NCI-H2081 treated with DMSO at 0.1 percent for 48 hours (cell line): ENCODE data around the gene PIGU.

ENCODE experiments used
- DNase-seq: peaks from one replicate; lab custom pipeline; 2025; lab: John Stamatoyannopoulos, UW

The PIGU gene

DNA sequence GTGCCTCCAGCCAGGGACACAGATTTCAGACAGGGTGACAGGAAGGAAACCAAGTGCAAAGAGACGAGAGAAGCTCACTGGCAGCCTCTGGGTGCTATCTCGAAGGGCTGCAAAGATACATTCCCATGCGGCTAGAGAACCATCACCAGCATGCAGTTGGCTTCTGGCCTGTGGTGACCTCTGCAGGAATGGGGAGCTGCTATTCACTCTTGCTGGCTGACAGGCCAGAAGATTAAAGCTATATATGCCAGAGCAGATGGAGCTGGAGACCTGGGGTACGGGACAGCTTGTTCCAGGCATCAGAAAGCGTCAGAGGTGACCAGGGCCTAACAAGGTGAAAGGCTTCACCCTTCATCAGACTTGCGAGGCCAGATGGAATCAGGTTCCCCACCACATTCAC lies 98.4 kb downstream of the PIGU start:
- DNase-seq: no peak

- DNase-seq: no peak
These were observed 98.9 kb downstream of the PIGU start for GRCh38 chr20:34578025-34578424.

DNA sequence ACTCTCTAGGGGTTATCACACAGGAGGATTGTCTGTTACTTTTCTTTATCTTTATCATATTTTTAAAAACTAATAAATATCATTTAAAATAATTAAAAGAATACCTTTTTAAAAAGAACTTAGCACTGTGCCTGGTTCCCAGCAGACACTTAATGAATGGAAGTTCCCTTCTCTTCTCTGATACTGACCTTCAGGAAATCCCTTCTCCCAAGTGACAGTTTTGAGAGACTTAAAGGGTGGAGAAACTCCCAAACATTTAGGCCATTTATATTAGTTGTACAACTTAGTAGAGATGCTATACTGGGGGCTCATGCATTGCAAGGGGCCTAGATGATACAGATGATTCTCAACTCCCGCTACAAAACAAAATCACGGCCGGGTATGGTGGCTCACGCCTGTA lies 99.8 kb downstream of the PIGU start:
- DNase-seq: no peak

GRCh38 chr20:34575756-34576155 lies 101.1 kb downstream of the PIGU start:
- DNase-seq: no peak

GRCh38 chr20:34575271-34575670 lies 101.6 kb downstream of the PIGU start:
- no peak for DNase-seq

- DNase-seq: no peak
These were observed 102.0 kb downstream of the PIGU start for GRCh38 chr20:34574861-34575260.

DNA sequence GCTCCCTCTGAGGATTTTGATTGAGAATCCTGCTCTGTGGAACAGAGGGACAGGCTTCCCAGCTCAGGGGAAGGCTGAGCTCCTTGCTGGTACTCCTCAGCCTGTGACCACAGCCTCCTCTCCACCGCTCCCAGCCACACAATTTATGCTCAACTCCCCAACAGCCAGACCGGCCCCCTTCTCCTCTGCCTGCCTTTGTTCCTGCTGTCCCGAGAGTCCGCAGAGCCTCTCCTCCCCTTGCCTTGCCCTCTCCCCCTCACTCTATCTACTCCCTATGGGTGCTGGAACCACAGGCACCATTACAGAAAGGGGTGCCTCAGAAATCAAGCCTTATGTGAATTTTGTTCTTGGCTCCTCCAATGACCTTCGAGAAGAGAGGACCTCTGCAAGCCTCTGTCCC lies 102.5 kb downstream of the PIGU start:
- no peak for DNase-seq

DNA sequence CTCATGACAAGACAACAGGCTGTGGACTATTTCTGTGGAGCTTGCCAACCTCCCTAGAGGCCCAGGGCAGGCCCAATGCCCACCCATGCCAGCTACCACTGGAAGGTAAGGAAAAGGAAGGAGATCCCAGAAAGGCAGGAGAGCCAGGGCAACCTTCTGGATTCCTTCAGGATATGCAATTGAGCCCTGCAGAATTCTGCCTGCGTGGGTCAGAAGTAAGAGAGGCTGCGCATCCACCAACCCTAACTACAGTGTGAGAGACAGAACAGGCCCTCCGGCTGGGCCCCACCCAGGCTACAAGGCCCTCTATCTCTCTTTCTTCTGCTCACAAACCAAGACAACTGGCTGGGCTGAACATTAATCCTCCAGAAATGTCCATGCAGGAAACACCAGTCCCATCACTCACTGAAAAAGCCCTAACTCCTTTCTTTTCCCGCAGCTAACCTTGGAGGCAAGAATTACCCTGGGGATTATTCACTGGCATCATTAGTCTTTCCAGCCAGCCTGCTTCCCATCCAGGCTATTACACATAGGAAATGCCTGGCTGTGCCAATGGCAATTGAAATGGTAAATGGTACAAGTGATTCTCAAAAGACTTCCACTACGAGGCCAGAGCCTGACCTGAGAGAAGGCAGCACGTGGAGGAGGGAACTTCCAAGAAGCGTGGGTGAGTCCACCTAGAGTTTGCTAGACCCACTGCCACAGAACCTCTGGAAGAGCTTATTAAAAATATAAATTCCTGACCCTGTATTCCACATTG lies 103.2 kb downstream of the PIGU start:
- DNase-seq: no peak

- DNase-seq: no peak
These were observed 105.1 kb downstream of the PIGU start for GRCh38 chr20:34571753-34572152.

- no peak for DNase-seq
These were observed 106.0 kb downstream of the PIGU start for GRCh38 chr20:34570859-34571306.

GRCh38 chr20:34569598-34569997 lies 107.3 kb downstream of the PIGU start:
- no peak for DNase-seq

DNA sequence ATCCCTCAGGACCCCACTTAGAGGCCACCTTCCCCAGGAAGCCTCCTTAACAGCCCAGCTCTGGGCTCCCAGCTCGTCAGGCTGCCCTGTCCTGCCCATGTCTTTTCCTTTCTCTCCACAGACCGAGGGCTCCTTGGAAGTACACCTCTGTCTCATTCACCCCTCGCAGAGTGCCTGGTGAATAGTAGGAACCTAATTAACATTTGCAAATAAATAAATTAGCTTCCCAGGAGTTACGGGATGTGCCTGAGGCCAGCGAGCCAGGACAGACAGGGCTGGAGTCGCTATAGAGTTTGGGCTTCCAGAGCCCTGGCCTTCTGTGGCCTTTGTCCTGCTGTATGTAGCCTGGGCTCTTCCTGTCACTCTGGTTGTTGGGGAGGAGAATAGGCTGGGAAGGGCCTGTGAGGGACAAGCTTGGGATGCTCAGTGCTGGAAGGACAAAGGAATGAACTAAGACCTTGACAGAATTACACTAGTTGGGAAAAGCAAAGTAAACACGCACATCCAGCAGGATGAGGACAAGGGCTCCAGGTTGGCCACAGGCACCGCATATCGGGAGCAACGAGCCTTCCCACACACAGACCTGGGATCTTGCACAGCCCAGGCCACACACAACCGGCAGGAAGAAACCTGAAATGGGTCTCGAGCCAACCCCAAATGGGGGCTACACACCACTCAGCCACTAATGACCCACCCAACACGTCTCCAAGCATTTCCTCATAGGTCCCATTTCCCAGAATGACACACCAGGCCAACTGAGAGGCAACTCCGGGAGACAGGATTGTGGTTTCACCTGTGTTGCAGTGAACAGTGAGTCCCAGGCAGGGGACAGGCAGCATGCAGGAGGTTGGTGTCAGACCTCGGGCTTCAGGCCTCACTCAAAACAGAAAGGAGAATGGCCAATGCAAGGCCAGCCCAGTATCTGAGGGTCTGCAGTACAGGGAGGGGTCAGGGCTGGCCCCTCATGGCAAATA lies 108.7 kb downstream of the PIGU start:
- no peak for DNase-seq

- no peak for DNase-seq
These were observed 109.7 kb downstream of the PIGU start for GRCh38 chr20:34566978-34567891.

- DNase-seq: no peak
These were observed 112.1 kb downstream of the PIGU start for GRCh38 chr20:34564833-34565232.

DNA sequence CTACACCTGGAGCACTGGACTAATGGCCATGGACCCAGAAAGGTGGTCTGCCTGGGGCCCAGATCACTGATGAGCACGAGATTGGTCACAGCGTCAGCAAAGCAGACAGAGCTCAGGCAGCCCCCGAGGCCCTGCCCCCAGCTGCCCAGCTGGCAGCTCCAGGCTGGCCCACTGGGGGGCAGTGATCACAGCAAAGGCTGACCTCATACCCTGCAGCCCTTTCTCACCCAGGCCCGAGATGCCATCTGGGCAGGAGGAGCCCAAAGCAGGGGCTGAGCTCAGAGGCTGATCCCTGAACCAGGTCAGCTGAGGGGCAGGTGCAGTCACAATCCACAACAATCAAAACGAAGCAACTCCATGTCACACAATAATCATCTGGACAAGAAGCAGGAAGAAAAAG lies 114.3 kb downstream of the PIGU start:
- no peak for DNase-seq

- DNase-seq: no peak
These were observed 115.2 kb downstream of the PIGU start for GRCh38 chr20:34561661-34562060.

DNA sequence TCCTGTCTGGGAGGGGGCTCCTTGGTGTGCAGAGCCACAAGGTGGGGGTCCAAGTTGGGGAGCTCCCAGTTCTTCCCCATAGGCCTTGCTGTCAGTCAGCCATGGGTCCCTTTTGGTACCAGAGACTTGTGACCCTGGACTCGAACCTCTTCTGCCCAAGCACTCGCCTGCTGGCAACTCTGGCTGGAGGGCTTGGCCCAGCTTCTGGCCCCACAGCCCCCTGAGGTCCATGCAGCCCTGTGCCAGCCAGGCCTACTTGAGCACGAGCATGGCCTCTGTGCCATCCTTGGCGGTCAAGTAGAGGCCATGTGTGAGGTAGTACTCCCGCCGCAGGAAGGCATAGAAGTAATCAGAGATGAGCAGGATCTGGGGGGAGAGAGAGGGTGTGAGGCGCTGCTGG lies 116.3 kb downstream of the PIGU start:
- DNase-seq: no peak

DNA sequence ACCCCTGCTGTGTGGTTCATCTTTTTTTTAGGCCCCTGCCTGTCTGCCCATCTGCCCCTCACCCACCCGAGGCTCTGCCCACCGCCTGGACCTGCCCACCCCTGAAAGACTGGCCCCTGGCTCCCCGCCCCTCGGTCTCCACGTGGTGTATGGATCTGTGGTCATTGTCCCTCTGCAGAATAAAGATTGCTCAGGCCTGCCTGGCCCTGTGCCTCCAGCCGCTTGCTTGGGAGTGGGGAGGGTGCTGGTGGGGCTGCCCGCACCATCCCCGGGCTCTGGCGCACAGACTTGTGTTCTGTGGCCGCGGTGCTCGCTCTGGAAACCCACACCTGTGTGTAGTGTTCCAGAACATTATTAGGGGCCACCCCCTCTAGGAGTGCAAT lies 116.8 kb downstream of the PIGU start:
- no peak for DNase-seq

- DNase-seq: no peak
These were observed 117.4 kb downstream of the PIGU start for GRCh38 chr20:34559311-34560140.

DNA sequence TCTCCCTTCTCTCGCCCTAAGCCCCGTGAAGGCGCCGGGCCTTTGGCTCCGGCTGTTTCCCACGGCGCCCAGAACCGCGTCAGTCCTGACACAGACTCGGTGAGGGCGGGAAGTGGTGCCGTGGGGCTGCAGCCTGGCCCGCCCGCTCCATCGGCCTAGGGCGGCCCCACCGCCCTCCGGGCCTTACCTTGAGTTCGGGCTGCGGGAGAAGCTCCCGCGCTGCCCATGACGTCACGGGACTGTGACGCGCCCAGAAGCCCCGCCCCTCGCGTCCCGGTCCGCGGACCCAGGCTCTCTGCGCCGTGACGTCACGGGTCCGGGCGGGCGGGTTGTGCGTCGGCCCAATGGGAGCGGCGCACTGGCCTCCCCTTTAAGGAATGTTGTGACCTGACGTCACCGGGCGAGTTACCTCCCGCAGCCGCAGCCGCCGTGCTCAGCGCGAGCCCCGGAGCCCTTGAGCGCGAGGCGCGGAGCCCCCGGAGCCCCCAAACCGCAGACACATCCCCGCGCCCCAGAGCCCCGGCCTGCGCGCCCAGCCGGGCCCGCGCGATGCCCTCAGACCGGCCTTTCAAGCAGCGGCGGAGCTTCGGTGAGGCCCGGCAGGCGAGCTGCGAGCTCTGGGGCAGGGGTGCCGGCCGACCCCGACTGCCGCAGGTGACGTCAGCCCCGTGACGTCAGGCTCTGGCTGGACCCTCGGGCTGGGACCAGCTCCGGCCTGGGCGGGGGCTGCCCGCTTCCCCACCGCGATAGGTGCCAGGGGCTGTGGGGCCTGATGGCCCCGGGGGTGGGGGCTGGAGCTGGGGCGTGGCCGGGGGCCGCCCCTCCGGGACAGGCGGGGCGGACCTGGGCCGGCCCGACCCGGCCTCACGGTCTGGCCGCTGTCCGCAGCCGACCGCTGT lies 118.3 kb downstream of the PIGU start, which contains the start of gene MAP1LC3A:
TSS of gene MAP1LC3A (plus strand) at position 399 of the 899 bp plus-strand sequence. CDS start at position 550, 151 bp downstream.
- DNase-seq: peak; percentile 51
